ENCODE measurements around the gene MAOB. TPM values are rescaled to one million over a fixed set of nuclear protein-coding genes. Genes with fewer than 3 reads are reported as not detected.

MAOB gene
- total and polyA plus RNA-seq, 8 donors: 1.2 to 16.0 (median 10.2) TPM

DNA sequence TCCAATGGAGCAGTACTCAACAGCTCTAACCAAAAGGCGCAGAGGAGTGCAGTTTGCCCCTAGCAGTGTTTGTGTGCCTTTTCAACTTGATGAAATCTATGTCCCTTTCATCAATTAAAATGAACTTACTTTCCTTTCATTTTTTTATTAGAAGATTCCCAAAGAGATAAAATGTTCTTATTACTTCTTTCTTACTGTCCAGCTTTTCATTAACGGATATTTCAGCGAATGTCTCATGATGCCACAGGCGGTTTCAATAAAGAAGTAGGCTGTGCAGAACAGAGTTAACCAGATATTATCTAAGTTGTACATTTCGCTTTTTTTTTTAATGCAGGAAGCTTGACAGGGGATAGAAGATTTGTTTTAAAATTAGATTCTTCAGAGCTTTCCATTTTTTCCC lies 3.4 kb upstream of the MAOB start:
- H3K9me3 ChIP-seq: peaks cover 0 to 15% (median 7%) of the 10 kb centered on the region in 4 donors
- TF ChIP-seq POLR2AphosphoS5 (IDR thresholded peaks at IDR 0.05) (no peak), EP300 (IDR thresholded peaks at IDR 0.05) (no peak), POLR2A (IDR thresholded peaks at IDR 0.05) (no peak)
- TF ChIP-seq, protein P1, sequence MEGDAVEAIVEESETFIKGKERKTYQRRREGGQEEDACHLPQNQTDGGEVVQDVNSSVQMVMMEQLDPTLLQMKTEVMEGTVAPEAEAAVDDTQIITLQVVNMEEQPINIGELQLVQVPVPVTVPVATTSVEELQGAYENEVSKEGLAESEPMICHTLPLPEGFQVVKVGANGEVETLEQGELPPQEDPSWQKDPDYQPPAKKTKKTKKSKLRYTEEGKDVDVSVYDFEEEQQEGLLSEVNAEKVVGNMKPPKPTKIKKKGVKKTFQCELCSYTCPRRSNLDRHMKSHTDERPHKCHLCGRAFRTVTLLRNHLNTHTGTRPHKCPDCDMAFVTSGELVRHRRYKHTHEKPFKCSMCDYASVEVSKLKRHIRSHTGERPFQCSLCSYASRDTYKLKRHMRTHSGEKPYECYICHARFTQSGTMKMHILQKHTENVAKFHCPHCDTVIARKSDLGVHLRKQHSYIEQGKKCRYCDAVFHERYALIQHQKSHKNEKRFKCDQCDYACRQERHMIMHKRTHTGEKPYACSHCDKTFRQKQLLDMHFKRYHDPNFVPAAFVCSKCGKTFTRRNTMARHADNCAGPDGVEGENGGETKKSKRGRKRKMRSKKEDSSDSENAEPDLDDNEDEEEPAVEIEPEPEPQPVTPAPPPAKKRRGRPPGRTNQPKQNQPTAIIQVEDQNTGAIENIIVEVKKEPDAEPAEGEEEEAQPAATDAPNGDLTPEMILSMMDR (IDR thresholded peaks at IDR 0.05): no peak
- H3K4me3 ChIP-seq: no peak overlapping the region
- DNase-seq: no peak
- 64 to 91% (median 85%) methylated on average over 5 of the region's 5 CpGs for WGBS, 5 donors
- peaks cover 0 to 11% (median 8%) of the 10 kb centered on the region in 3 donors for H3K27me3 ChIP-seq
- H3K27ac ChIP-seq: no peak overlapping the region
- intact Hi-C loops (cut with DNase I; ENCODE audit: low total_unique reads): no loop called here
- H3K4me1 ChIP-seq: peaks cover 0 to 11% (median 2%) of the 10 kb centered on the region in 4 donors
- H3K36me3 ChIP-seq: no peaks in the 10 kb centered on the region

DNA sequence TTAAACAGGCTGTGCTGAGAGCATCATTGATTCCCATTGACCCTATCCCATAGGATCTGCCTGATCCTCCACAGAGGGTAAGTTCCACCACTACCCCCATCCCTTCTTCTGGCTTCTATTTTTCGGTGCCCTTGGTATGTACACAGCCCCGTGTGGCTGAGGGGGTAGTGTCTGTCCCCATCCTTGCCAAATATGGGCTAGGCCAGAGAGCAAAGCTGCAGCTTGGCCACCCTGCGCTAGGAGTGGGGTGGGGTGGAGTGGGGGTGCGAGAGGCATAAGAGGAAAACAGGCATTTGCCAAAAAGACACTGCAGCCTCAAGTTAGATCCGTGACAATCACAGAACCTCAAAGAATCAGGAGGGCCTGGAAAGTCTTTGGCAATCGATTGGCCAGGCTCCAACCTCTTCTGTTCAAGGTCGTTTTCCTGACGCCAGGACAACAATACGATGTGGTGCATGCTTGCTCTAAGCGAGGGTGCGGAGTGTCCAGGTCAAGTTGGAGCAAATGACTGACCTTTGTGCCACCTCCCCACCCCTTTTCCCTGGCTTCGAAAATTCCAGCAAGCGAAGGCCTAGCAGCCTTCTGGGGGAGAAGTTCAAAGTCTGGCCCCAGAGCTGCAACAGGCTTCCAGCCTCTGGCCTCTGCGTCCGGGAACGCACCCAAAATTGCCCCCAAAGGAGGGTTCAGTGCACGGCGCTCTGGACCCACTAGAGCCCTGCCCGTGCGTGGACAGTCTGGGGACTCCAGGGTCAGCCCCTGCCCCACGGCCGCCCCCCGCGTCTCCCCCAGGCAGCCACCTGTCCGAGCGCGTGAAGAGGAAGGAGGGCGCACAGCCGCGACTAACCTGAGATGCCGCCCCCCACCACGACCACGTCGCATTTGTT lies 598 bp downstream of the MAOB start:
- Histone ChIP-seq H3K36me3 (no peaks in the 10 kb centered on the region), H3K27me3 (peaks cover 0 to 11% (median 8%) of the 10 kb centered on the region in 3 donors), H3K4me1 (peaks cover 0 to 11% (median 2%) of the 10 kb centered on the region in 4 donors), H3K4me3 (peak overlapping the region; percentile 40 to 44 (median 40)), H3K9me3 (no peaks in the 10 kb centered on the region), H3K27ac (peak overlapping the region in 2 of 5 donors; percentile 64 to 65)
- intact Hi-C loops (cut with DNase I; ENCODE audit: low total_unique reads): no loop called here
- TF ChIP-seq EP300 (IDR thresholded peaks at IDR 0.05): no peak
- no peak for TF ChIP-seq POLR2AphosphoS5 (IDR thresholded peaks at IDR 0.05)
- no peak for TF ChIP-seq POLR2A (IDR thresholded peaks at IDR 0.05)
- TF ChIP-seq, protein P1 (IDR thresholded peaks at IDR 0.05): no peak
- peak in 1 of 2 donors; percentile 26 for DNase-seq
- 19 to 60% (median 38%) methylated on average over 9 to 33 of the region's 34 CpGs for WGBS, 5 donors

DNA sequence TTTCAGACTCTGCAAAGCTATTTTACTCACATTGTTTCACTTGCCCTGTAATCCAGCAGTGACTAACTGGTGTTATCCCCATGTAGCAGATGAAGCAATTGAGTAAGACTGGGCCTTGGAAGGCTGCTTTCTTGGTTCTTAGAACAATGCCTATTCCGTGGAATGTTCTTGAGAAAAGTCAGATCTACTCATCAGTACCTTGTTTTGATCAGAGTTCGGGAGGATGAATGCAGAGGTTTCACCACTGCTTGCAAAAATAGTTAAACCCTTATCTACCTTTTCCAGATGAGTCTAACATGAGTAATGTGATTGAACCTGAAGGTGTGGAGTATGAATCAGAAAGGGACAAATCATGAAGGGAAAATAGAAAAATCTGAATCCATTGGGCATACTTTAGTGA lies 1.8 kb downstream of the MAOB start:
- Histone ChIP-seq H3K4me3 (no peak overlapping the region), H3K9me3 (no peaks in the 10 kb centered on the region), H3K36me3 (no peaks in the 10 kb centered on the region), H3K27ac (no peak overlapping the region), H3K4me1 (peaks cover 0 to 11% (median 2%) of the 10 kb centered on the region in 4 donors), H3K27me3 (peaks cover 0 to 11% (median 8%) of the 10 kb centered on the region in 3 donors)
- no peak for DNase-seq
- intact Hi-C loops (cut with DNase I; ENCODE audit: low total_unique reads): no loop called here
- no peak for TF ChIP-seq POLR2AphosphoS5 (IDR thresholded peaks at IDR 0.05)
- TF ChIP-seq, protein P1 (IDR thresholded peaks at IDR 0.05): no peak
- TF ChIP-seq EP300 (IDR thresholded peaks at IDR 0.05): no peak
- no peak for TF ChIP-seq POLR2A (IDR thresholded peaks at IDR 0.05)
- 57 to 81% (median 76%) methylated on average over 2 of the region's 2 CpGs for WGBS, 5 donors

DNA sequence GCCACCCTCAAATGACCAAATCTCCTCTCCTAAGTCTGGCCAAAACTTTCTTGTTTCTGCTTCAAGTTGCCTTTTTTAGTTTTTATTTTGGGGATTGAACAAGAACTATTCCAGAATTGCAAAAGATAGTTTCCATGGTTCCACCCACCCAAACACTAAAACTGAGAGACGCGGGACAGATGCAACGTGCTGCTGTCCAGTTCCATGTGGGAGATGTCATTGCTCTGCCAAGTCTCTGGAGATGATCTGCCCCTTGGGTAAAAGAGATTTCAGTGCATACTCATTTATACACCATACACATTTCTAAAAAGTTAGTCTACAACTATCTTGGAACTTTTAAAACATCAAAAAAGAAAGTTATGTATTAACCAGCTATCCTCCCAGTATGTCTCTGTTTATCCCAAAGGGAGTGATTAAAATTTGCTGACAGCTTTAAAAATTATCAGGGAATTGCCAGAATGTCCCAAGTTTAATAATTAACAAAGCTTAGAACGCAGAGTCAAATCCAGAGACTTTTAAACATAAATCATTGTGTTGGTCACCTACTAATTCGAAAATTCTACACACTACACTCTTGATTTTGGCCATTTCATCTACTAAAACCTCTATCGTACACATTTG lies 3.2 kb downstream of the MAOB start:
- H3K4me1 ChIP-seq: peaks cover 0 to 11% (median 2%) of the 10 kb centered on the region in 4 donors
- H3K4me3 ChIP-seq: no peak overlapping the region
- TF ChIP-seq, protein P1 (IDR thresholded peaks at IDR 0.05): no peak
- TF ChIP-seq POLR2AphosphoS5 (IDR thresholded peaks at IDR 0.05) (no peak), EP300 (IDR thresholded peaks at IDR 0.05) (no peak), POLR2A (IDR thresholded peaks at IDR 0.05) (no peak)
- H3K36me3 ChIP-seq: no peaks in the 10 kb centered on the region
- peaks cover 0 to 11% (median 8%) of the 10 kb centered on the region in 3 donors for H3K27me3 ChIP-seq
- WGBS, 5 donors: 48 to 56% (median 55%) methylated on average over 6 of the region's 6 CpGs
- peak in 1 of 2 donors; percentile 60 for DNase-seq
- no peak overlapping the region for H3K27ac ChIP-seq
- intact Hi-C loops (cut with DNase I; ENCODE audit: low total_unique reads): no loop called here
- no peaks in the 10 kb centered on the region for H3K9me3 ChIP-seq

All from stomach (tissue), 9 donors.